Panc1 (cell line): ENCODE results near the gene GPHN.

Source experiments
- CTCF ChIP-seq: fragments of 450-650 bp; IDR thresholded peaks from 2 replicates; pipeline ENCODE4 v1.5.1; 2017; ENCODE audit warnings: mild to moderate bottlenecking
- POLR2AphosphoS5 ChIP-seq: IDR thresholded peaks from 2 replicates; pipeline ENCODE4 v1.6.1; 2012; ENCODE audit warnings: mild to moderate bottlenecking, low read depth, low read length, moderate library complexity
- REST ChIP-seq, 2 experiments: IDR thresholded peaks; 2 replicates each; pipeline ENCODE4 v1.6.1; 2011 to 2012; ENCODE audit warnings: low read depth in 2 of 2, control low read depth in 1 of 2, low read length in 1 of 2, mild to moderate bottlenecking in 1 of 2, moderate library complexity in 1 of 2; ENCODE audit not compliant: insufficient read depth in 1 of 2
- SIN3A ChIP-seq: IDR thresholded peaks from 2 replicates; pipeline ENCODE4 v1.6.1; 2012; ENCODE audit warnings: low read depth, mild to moderate bottlenecking, low read length, moderate library complexity, borderline replicate concordance; ENCODE audit not compliant: insufficient read depth
- TCF7L2 ChIP-seq: IDR thresholded peaks from 2 replicates; pipeline ENCODE4 v1.6.1; 2011; ENCODE audit warnings: mild to moderate bottlenecking, low read depth, low read length, inconsistent platforms

GRCh38 chr14:66881596-66881995, 373.6 kb downstream of the GPHN start:
- TF ChIP-seq REST (IDR thresholded peaks at IDR 0.05; ENCODE audit: insufficient read depth in 1 of 2, low read depth in 2 of 2, low read length in 1 of 2) = no peak
- no peak for TF ChIP-seq CTCF
- no peak for TF ChIP-seq TCF7L2
- no peak for TF ChIP-seq POLR2AphosphoS5
- no peak for TF ChIP-seq SIN3A
